ENCODE measurements around the gene GNPAT. TPM values are rescaled to one million over a fixed set of nuclear protein-coding genes. Genes with fewer than 3 reads are reported as not detected.

Gene GNPAT
- total RNA-seq, 2 donors from 2014 or later: 34.0 to 38.0 TPM

DNA sequence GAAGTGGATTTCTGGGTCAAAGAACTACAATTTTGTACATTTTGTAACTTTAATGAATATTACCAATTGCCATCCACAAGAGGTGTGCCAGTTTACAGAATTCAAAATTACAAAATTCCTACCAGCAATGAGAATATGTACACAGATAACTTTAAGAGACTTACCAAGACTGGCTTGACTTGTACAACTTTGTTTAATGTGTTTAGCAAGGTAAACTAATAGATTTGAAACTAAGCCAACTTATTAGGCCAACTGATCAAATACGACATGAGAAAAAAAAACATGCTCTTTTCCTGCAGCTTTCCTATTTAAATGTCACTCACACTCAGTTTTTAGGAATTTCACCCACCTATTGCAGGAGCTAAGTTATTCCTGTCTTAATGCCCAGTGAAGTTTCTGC lies 85.2 kb downstream of the GNPAT start:
- no peaks in the 10 kb centered on the region for H3K36me3 Mint-ChIP-seq

More for the DNA sequence above, 85.2 kb downstream of the GNPAT start:
- no peak for DNase-seq (ENCODE audit: low spot score)
- no peak overlapping the region for H3K4me3 Mint-ChIP-seq
- no peaks in the 10 kb centered on the region for H3K9me3 Mint-ChIP-seq
- no peak overlapping the region for H3K27ac Mint-ChIP-seq
- H3K4me1 Mint-ChIP-seq (ENCODE audit: low read depth in 2 of 2): peaks cover 0 to 2% of the 10 kb centered on the region in 2 donors
- ATAC-seq: no peak
- H3K27me3 Mint-ChIP-seq: no peaks in the 10 kb centered on the region

Other genes starting within 250 kb of the GNPAT start
- gene FAM89A, start 201.0 kb upstream of the GNPAT start, total RNA-seq: 10 to 100 TPM; 23.5 to 24.7 TPM
- gene TRIM67, start 79.2 kb upstream of the GNPAT start, total RNA-seq: not detected
- gene EXOC8, start 96.6 kb downstream of the GNPAT start, total RNA-seq: 10 to 100 TPM; 20.2 to 25.2 TPM
- 10 to 100 TPM; 16.0 to 23.1 TPM for gene SPRTN, start 97.1 kb downstream of the GNPAT start, total RNA-seq
- gene EGLN1, start 181.1 kb downstream of the GNPAT start, total RNA-seq: 10 to 100 TPM; 15.5 to 25.9 TPM